HG03575 (cell line): ENCODE data around the gene LATS2.
"Not testable (repeated sequence)": the region's sequence is repeated elsewhere in the genome, so short reads cannot be mapped to it uniquely, and the experiment has no call there.

Experiments
- ATAC-seq: cut with Tn5 transposase; IDR thresholded peaks from one replicate; pipeline ENCODE4 v1.9.1; 2021; ENCODE audit not compliant: unreplicated experiment, insufficient number of reproducible peaks, low FRiP score; ENCODE audit errors: extremely low read depth

Gene LATS2

DNA sequence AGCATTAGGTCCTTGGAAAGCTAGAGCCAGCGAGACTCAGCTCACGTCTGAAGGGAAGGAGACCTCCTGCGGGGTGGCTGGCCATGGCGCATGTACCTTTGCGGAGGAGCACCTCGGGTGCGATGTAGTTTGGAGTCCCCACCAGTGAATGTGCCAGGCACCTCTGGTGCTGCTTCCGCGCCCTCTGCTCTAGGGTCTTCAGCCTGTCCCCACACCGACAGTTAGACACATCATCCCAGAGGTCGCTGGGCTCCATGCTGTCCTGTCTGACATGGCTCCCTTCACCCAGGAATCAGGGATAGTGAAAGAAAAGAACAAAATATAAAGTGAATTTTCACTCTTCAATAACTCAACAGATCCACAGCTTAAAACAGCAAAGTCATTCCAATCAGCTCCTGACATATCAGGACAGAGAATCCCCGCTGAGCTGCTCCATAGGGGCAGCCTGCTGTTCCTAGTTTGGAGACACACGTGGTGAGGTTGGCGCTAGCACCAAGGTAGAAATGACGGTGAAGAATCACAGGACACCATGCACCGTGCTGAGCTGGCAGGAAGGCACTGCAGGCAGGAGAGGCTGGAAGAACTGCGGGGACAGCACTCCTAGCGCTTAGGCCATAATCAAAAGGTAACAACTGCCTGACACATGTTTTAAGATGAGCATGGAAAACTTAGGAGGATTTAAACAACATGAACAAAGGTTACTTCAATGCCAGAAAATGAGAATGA is 79.9 kb downstream of the LATS2 start:
- no peak for ATAC-seq

DNA sequence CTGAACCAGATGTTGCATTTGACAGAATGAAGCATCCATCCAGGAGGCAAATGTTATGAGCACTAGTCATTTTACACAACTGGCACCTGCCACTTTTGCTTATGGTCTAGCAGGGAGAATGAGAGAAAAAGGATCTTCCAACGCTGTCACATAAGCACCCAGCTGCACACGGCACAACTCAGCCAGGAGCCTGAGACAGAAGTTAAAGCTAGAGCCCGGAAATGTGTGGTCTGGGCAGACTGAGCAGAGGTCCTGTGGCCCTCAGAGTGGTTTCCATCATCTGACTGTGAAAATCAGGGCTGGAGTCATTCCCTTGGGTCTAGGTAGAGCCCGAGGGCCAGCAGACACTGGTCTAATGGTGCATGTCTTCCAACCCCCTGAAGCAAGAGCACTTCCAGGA is 80.5 kb downstream of the LATS2 start:
- ATAC-seq = no peak

DNA sequence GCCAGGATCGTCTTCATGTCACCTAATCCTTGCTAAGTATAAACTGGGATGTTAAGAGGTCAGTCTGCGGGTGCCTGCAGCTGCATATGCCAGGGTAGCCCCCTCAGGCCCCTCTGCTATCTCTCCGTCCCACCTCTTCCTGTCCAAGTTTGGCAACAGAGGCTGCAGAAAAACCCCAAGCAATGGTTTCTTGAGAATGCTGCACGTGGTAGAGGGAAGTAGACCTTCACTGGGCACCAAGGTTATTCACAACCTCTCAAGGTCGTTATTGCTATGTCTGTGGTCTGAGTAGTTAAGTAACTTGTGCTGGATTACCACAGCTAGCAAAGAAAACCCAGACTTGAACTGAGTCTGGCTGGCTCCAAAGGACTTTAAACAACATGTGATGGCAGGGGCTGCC is 81.0 kb downstream of the LATS2 start:
- no peak for ATAC-seq

DNA sequence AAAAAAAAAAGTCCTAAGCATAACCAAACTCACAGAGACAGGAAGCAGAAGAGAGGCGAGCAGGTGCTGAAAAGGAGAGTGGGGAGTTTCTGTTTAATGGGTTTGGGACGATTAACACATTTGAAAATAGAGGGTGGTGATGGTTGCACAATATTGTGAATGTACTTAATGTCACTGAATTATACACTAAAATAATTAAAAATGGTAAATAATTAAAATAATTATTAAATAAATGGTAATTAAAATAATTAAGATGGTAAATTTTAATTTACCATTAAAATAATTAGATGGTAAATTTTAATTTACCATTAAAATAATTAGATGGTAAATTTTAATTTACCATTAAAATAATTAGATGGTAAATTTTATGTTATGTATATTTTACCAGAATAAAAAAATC is 84.0 kb downstream of the LATS2 start:
- ATAC-seq = no peak

DNA sequence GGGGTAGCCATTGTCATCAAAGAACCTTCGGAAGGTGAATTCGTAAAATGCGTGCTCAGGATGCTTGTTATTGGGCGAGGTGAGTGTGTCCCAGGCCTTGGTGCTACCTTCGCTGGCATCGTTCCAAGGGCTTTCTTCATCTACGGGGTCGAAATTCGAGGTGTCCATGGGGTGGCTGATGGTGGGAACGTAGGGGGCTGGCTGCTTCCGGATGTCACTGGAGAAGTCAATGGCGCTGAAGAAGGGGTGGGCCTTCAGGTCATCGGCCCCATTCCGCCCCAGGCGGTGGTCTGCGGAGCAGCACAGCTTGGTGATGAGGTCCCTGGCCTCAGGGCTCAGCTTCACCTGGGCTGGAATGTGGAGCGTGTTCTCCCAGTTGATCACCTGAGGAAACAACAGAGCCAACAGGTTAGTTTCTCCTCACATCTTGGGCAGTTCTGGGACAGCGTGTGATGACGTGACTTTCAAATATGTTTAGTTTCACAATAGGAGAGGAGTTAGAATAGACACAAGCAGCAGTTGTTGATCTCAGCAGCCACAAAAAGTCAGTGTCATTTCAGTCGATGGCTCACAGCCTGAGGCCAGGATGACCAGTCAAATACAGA is 86.3 kb downstream of the LATS2 start:
- ATAC-seq = no peak

DNA sequence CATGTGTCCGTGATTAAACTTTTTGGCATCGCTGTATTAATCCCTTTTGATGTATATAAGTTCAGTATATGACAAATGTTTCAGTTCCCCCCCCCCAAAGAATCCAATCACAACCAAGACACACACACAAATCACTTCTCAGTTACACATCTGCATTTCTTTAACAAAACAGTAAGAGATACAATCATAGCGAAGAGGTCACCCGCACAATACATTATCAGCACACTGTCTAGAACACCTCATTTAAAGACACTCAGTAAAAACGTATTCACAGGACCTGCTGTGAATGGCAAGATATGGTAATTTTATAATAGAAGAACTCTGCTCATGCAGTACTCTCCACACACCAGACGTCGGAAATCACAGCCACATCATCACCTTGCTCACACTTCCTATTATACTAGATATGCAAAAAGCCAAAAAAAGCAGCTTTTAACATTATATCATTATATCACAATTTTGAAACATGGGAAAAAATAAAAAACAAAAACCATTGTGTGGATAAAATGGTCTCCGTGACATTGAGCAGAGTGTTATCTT is 87.4 kb downstream of the LATS2 start:
- ATAC-seq = no peak

DNA sequence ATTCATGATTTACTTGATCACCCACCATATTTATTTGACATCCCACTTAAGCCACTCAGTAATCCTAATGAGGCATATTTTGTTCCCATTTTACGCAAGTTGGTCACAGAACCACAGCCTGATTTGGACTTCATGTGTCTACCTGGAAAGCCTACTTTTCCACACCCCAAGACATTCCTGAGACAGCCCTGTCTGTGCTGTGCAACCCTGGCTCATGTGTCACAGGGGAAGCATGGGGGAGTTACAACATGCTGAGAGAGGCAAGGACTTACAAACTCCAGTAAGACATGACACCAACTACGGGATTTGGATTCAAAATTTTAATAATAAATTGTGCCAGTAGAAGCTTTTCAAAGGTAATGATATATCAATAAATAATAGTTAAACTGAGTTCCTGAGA is 88.7 kb downstream of the LATS2 start:
- ATAC-seq = no peak

DNA sequence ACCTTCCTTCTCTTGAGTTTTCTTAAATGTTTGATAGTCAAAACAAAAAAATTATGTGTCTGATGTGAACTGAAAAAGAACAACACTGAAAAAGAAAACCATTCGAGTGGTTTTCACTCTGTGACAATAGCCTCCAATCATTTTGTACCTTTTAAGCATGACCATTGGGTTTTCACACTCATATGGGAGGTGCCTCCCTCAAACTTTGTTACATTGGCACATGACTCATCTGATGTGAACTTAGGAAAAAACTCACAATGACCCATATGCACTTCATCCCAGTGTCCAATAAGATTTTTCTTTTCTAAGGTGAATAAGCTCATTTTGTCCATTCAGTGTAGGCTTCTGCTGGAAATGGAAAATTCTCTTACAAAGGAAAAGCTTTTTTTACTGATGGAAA is 92.2 kb downstream of the LATS2 start:
- no peak for ATAC-seq

DNA sequence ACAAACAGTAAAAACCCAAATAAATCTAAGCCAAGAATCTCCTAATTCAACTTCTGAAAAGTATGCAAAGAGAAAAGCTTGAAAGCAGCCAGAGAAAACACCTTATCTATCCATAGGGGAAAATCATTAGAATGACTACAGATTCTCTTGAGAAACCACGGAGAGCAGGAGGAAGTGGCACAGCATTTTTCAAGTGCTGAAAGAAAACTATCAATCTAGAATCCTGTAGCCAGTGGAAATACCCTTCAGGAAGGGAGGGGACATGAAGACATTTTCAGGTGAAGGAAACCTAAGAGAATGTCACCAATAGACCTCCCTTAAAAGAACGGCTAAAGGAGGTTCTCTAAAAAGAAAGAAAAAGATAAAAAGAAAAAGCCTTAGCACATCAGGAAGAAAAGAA is 92.6 kb downstream of the LATS2 start:
- ATAC-seq = no peak

DNA sequence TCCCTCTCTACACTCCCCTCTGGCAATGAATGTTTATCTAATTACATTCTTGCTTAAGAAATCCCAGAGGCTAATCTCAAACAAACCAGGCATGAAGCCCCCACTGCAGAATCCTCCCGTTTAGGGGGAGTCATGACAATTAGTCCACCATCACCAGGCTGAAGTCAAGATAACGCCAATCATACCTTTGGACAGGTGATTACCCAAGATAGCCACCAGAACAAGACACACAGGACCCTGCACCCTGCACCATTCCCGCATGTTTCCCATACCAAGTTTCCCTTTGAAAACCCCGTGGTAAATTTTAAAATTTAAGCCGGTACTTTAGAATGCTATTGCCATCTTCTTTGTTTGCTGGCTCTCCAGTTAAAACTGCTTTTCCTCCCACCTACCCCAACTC is 94.0 kb downstream of the LATS2 start:
- ATAC-seq = no peak

DNA sequence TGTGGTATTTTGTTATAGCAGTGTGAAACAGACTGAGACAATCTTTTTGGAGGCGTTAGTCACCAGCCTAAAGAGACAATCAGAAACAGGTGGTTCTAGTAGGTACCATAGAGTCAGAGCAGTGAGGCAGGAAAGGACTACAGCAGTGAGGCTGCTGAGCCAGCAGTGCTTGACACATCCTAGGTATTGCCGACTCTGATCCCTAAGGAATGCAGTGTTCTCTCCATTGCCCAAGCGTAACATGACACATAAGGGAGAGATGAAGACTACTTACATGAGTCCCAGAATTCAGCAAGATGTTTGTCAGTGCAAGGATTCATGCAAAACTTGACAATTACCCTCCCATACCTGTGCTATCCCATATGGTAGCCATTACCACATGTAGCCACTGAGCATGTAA is 96.5 kb downstream of the LATS2 start:
- ATAC-seq = no peak

DNA sequence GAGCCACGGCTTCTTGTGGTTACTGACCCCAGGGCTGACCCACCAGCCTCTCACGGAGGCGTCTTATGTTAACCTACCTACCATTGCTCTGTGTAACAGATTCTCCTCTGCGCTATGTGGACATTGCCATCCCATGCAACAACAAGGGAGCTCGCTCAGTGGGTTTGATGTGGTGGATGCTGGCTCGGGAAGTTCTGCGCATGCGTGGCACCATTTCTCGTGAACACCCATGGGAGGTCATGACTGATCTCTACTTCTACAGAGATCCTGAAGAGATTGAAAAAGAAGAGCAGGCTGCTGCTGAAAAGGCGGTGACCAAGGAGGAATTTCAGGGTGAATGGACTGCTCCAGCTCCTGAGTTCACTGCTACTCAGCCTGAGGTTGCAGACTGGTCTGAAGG is 99.7 kb downstream of the LATS2 start:
- not testable (repeated sequence) for ATAC-seq

DNA sequence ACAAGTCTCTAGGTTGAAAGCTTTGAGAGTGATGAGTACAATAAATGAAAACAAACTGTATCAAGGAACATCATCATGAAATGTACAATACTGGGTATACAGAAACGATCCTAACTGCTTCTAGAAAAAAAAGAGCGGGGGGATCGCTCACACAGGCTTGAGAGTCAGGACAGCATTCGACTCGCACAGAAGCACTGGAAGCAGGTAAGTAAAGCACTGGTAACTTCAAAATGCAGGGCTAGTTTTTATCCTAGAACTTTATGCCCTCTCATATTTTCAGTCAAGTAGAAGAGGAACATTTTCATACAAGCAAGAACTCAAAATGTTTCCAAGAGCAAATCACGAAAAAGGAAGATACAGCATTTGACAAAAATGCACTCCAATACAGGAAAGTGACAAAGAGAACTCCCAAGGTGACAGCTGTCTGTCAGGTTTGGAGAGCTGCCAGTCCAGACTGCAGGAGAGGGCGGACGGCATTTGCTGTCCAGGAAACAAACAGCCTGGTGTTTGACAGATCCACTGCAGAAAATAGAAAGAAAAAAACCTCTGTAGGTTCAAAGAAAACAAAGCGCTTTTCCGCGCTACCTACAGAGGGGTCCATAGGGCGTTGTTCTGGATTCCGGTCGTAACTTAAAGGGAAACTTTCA is 100.6 kb downstream of the LATS2 start:
- no peak for ATAC-seq

DNA sequence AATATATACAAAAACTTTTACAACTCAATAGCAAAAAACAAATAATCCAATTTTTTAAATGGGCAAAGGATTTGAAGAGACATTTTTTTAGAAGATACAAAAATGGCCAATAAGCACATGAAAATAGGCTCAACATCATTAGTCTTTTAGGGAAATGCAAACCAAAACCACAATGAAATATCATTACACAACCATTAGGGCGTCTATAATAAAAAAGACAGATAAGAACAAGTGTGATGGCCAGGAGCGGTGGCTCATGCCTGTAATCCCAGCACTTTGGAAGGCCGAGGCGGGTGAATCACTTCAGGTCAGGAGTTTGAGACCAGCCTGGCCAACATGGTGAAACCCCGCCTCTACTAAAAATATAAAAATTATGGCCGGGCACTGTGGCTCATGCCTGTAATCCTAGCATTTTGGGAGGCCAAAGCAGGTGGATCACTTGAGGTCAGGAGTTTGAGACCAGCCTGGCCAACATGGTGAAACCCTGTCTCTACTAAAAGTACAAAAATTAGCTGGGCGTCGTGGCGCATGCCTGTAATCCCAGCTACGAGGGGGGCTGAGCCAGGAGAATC is 104.3 kb downstream of the LATS2 start:
- not testable (repeated sequence) for ATAC-seq

DNA sequence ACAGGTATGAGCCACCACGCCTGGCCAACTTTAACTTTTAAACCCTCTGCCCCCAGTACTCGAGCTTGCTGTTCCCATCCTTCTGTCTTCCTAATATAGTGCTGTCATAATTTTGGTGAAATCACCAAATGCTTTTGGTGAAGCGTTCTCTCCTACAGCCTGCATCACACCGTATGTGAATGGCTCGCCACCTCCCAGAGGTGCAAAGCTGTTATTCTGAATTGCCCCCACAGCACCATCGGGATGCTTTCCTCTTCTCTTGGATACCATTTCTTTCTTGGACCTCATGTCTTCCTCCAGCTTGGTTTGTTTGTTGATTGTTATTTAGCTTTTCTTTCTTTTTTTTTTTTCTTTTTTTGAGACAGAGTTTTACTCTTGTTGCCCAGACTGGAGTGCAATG is 105.9 kb downstream of the LATS2 start:
- no peak for ATAC-seq

DNA sequence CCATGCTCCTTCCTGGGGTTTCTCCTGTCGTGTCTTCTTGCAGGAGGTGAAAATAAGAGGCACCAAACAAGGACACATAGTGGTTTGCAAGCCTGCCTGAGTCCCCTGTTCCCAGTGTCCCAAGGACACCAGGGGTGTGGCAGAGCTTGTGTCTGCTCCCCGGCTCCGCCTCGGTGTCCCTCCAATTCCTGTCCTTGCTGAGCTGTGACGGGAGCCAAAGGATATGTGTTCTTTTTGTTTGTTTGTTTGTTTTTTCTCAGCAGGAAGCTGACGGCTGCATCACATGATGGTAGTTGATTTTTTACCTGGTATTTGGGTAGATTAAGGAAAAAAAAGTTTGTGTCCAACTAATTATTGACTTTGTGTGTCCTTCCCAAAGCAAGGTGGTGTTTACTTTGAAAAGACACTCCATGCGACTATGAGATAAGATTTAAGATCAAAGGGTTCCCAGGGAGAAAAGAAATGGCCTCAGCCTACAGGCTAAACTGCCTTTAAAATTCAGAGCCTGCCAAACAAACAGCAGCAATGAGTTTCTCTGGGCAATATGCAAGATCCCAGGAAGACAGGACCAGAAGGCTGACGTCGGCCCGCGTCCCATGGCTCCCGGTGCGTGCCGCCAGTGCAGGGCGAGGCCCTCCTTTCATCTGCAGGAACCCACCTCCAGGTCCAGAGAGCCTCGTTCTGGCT is 108.0 kb downstream of the LATS2 start:
- no peak for ATAC-seq

DNA sequence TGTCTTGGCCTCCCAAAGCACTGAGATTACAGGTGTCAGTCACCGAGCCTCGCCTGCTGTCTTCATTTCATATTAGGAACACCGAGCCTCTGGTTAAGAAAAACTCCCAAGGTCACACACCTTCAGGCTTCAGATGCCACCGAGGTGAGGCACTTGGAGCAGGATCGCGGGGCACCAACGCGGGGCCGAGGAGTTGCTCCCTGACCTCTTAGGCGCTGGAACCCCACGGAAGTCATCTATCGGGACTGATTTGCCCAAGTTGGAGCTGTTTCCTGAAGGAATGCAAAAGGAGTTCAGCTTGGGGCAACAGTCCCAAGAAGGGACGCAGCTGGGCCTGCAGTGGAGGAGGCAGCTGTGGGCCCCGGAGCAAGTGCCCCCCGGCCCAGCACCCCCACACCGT is 108.5 kb downstream of the LATS2 start:
- no peak for ATAC-seq

DNA sequence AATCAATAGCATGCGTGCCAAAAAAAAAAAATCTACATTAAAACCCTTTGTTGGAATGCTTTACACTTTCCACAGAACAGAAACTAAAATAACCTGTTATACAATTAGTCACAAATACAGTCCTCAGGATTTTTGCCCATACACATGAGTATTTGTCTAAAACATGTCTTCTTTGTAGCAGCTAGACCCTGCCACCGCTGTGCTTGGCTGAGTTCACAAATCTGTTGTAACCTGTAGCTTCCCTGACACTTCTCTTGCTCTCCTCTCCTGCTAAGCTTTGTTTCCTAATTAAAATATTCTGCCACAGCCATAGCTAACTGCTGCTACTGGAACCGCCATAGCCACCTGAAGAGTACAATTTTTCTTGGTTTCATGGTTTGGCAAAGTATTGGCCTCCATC is 113.4 kb downstream of the LATS2 start:
- ATAC-seq = not testable (repeated sequence)

DNA sequence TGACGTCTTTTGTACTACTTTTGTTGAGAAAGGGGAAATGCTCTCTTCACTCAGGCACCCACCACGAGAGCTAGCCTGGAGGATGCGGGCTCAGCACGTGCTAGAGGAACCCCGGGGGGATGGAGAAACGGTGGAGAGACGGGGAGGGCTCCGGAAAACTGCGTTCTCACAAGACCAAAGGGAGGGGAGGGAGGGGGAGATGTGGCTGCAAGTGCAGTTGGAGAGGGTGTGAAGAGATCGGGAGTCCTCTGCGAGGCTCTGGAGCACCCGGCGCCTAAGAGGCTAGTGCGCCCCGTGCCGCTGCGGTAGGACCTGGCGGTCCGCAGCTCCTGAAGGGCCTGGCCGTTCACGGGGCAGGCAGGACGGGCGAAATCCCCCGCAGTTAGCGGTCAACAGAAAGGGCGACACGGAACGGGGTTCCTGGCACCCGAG is 115.4 kb downstream of the LATS2 start:
- ATAC-seq = no peak
